K562 (cell line): ENCODE data around the gene RAB25. TPM values are rescaled to one million over a fixed set of nuclear protein-coding genes. Genes with fewer than 3 reads are reported as not detected.

Experiments used
- ATAC-seq: fragments of 200-7000 bp; cut with Tn5 transposase; 3 replicates; pipeline ENCODE4 v1.9.1; 2020; ENCODE audit warnings: moderate library complexity
- BruUV-seq: library from RNA; stranded (reverse); fragments of 400-500 nt; replicated peaks from 2 replicates; lab custom pipeline; 2021; lab: Mats Ljungman, UMichigan
- CTCF ChIA-PET: fragments of 300-600 bp; formaldehyde crosslinking; extraction: SDS; loops from one replicate; lab custom pipeline; 2021; ENCODE audit warnings: low intra/inter-chr PET ratio; lab: Yijun Ruan, JAX
- POLR2A ChIA-PET: fragments of 300-600, 350-650 bp; sonication (Branson Sonifier 250); formaldehyde crosslinking; extraction: SDS; loops from one replicate; lab custom pipeline; 2021; ENCODE audit warnings: antibody characterized with exemption, inconsistent platforms; lab: Yijun Ruan, JAX
- DNase-seq, 4 experiments: peaks; one replicate each; pipeline versions ENCODE4 v3.0.0 to v3.0.0-alpha.2; 2011 to 2018; ENCODE audit warnings: low spot score in 3 of 4, mixed read lengths in 3 of 4; ENCODE audit errors: extremely low read depth in 1 of 4
- FAIRE-seq: peaks from 2 replicates; lab custom pipeline; 2011; peaks lifted over from hg19 to GRCh38; lab: Jason Lieb, UNC
- H2AFZ ChIP-seq: 2 replicates; pipeline ENCODE4 v1.6.0; 2011; ENCODE audit warnings: low read depth, low read length, control low read depth, inconsistent platforms
- H3K27ac ChIP-seq: fragments of 200-600 bp; 3 replicates; pipeline ENCODE4 v1.8.0; 2011; ENCODE audit warnings: low read depth, mild to moderate bottlenecking, control low read depth, inconsistent platforms, low read length, moderate library complexity, mixed read lengths; ENCODE audit errors: extremely low read depth
- H3K27me3 ChIP-seq, 2 experiments: fragments of 300-600 bp in 1 of 2; 2 replicates in 1 of 2; 3 replicates in 1 of 2; pipeline versions ENCODE4 v1.6.0 to v1.8.0; 2011; ENCODE audit warnings: inconsistent platforms in 2 of 2, low read length in 2 of 2, mild to moderate bottlenecking in 1 of 2, mixed read lengths in 1 of 2, moderate library complexity in 1 of 2; ENCODE audit not compliant: control insufficient read depth in 2 of 2, insufficient read depth in 2 of 2
- H3K36me3 ChIP-seq: fragments of 300-600 bp; 3 replicates; pipeline ENCODE4 v1.8.0; 2011; ENCODE audit warnings: mild to moderate bottlenecking, low read length, inconsistent platforms; ENCODE audit not compliant: control insufficient read depth, insufficient read depth
- H3K4me1 ChIP-seq, 2 experiments: fragments of 200-600 bp in 1 of 2; replicated peaks in 1 of 2; 2 replicates in 1 of 2; 3 replicates in 1 of 2; pipeline versions ENCODE4 v1.5.1 to v1.8.0; 2011; ENCODE audit warnings: inconsistent platforms in 2 of 2, low read length in 2 of 2, mild to moderate bottlenecking in 1 of 2, mixed read lengths in 1 of 2, moderate library complexity in 1 of 2; ENCODE audit not compliant: control insufficient read depth in 2 of 2, insufficient read depth in 2 of 2
- H3K4me2 ChIP-seq: 2 replicates; pipeline ENCODE4 v1.6.1; 2011; ENCODE audit warnings: low read length, control low read depth, inconsistent platforms, mixed read lengths; ENCODE audit not compliant: insufficient read depth
- H3K4me3 ChIP-seq: fragments of 200-600 bp; sonication (generic), shearing (Covaris generic); 2 replicates; pipeline ENCODE4 v1.5.1; 2016; ENCODE audit warnings: control low read depth, inconsistent platforms
- H3K79me2 ChIP-seq: fragments of 200-600 bp; 3 replicates; pipeline ENCODE4 v1.8.0; 2011; ENCODE audit warnings: low read length, inconsistent platforms; ENCODE audit not compliant: control insufficient read depth, insufficient read depth
- H3K9ac ChIP-seq, 2 experiments: 2 replicates each; pipeline versions ENCODE4 v1.6.0 to v1.6.1; 2011; ENCODE audit warnings: low read depth in 2 of 2, low read length in 2 of 2, control low read depth in 1 of 2, inconsistent platforms in 1 of 2, mild to moderate bottlenecking in 1 of 2, mixed read lengths in 1 of 2; ENCODE audit not compliant: insufficient read depth in 1 of 2
- H3K9me1 ChIP-seq: one replicate; pipeline ENCODE4 v1.6.0; 2011; ENCODE audit warnings: inconsistent platforms, mild to moderate bottlenecking, low read length, moderate library complexity; ENCODE audit not compliant: control insufficient read depth, insufficient read depth
- H3K9me3 ChIP-seq: replicated peaks from 2 replicates; pipeline ENCODE4 v1.5.1; 2011; ENCODE audit warnings: low read depth, low read length, inconsistent platforms; ENCODE audit not compliant: control insufficient read depth, insufficient read depth
- H4K20me1 ChIP-seq: replicated peaks from 2 replicates; pipeline ENCODE4 v1.6.1; 2011; ENCODE audit warnings: low read length, inconsistent platforms, mixed read lengths; ENCODE audit not compliant: control insufficient read depth, insufficient read depth
- CXXC5 ChIP-seq: fragments of 250-450 bp; sonication (Bioruptor Pico); IDR thresholded peaks from 2 replicates; pipeline ENCODE4 v1.8.0; 2022; ENCODE audit warnings: inconsistent platforms, mild to moderate bottlenecking, moderate library complexity
- EP300 ChIP-seq: IDR thresholded peaks from 2 replicates; pipeline ENCODE4 v1.6.1; 2012; ENCODE audit warnings: low read length, improper control_type of control experiment
- HDAC1 ChIP-seq, 2 experiments: fragments of 450-650 bp; IDR thresholded peaks; 2 replicates each; pipeline ENCODE4 v1.6.1; 2016 to 2017; ENCODE audit warnings: inconsistent platforms in 1 of 2, mild to moderate bottlenecking in 1 of 2, moderate library complexity in 1 of 2
- HMGN3 ChIP-seq: IDR thresholded peaks from 2 replicates; pipeline ENCODE4 v1.6.1; 2011; ENCODE audit warnings: borderline replicate concordance, low read depth, mild to moderate bottlenecking, mixed read lengths, low read length; ENCODE audit not compliant: insufficient read length; ENCODE audit errors: extremely low read depth
- KLF10 ChIP-seq: fragments of 250-450 bp; sonication (Bioruptor Pico); IDR thresholded peaks from 2 replicates; pipeline ENCODE4 v1.6.1; 2021; ENCODE audit warnings: matching md5 sums
- MAX ChIP-seq: sonication (generic); formaldehyde crosslinking; IDR thresholded peaks from 2 replicates; pipeline ENCODE4 v1.9.0; 2022; ENCODE audit warnings: mild to moderate bottlenecking, missing genetic modification reagents
- MXI1 ChIP-seq: IDR thresholded peaks from 2 replicates; pipeline ENCODE4 v1.6.1; 2011; ENCODE audit warnings: low read depth, mild to moderate bottlenecking, improper control_type of control experiment, low read length
- RBM22 ChIP-seq: fragments of 200-400 bp; formaldehyde crosslinking; IDR thresholded peaks from 2 replicates; pipeline ENCODE4 v1.6.1; 2018; ENCODE audit warnings: low read length, low read depth; ENCODE audit not compliant: poor library complexity, severe bottlenecking
- RBM25 ChIP-seq: fragments of 200-400 bp; formaldehyde crosslinking; IDR thresholded peaks from 2 replicates; pipeline ENCODE4 v1.6.1; 2018; ENCODE audit warnings: low read length, low read depth, moderate library complexity; ENCODE audit not compliant: severe bottlenecking
- TFE3 ChIP-seq: fragments of 450-650 bp; formaldehyde crosslinking; IDR thresholded peaks from 2 replicates; pipeline ENCODE4 v1.4.0; 2020; ENCODE audit warnings: mild to moderate bottlenecking, mixed read lengths
- WGBS: fragments of 100-300 bp; shearing (Covaris generic); methylation state at CpG from one replicate; pipeline ENCODE4 v1.1.6; 2016; ENCODE audit warnings: low coverage, mixed read lengths; ENCODE audit not compliant: insufficient coverage; ENCODE audit errors: missing lambda C conversion rate; 5-methylcytosine and 5-hydroxymethylcytosine counted together
- in situ Hi-C: fragments of 300-500 bp; cut with MboI; formaldehyde crosslinking; loops from 4 replicates; pipeline ENCODE4 v1.15.0; 2018; ENCODE audit warnings: inconsistent platforms, mixed read lengths
- intact Hi-C: fragments of 100-400 bp; cut with micrococcal nuclease; formaldehyde crosslinking; loops from 2 replicates; pipeline ENCODE4 v1.14.2; 2022
- polyA plus RNA-seq, 8 experiments: library from polyadenylated mRNA; depleted of rRNA in 4 of 8; stranded (reverse) in 5 of 8; unstranded in 3 of 8; fragments of >200 nt; fragmentation: Nextera tagmentation in 2 of 8; fragmentation: Illumina TruSeq in 1 of 8; extraction: Ambion mirVana in 2 of 8; extraction: Trizol in 1 of 8; gene quantifications; 2 replicates each; pipeline versions ENCODE4 v1.2.1 to v1.2.3, GENCODE V29; 2011 to 2014; ENCODE audit warnings: inconsistent platforms in 1 of 8, missing spikeins in 1 of 8
- total RNA-seq, 7 experiments: library from RNA; depleted of rRNA in 6 of 7; stranded (reverse); fragments of >200 nt in 6 of 7; fragmentation: Illumina TruSeq in 2 of 7; extraction: Trizol in 2 of 7; gene quantifications; 2 replicates each; pipeline versions ENCODE4 v1.2.1 to v1.2.3, GENCODE V29; 2011 to 2021; ENCODE audit warnings: low replicate concordance in 1 of 7

Gene RAB25
- total and polyA plus RNA-seq, 9 of the 15 experiments (the other 6 are each of a cell fraction or from before 2014, with no cell fraction given), result 0.10 to 0.27 (median 0.13) TPM; not detected in 6

GRCh38 chr1:156021954-156022353 is 39.0 kb upstream of the RAB25 start:
- TF ChIP-seq RBM25, result peak; percentile 74
- TF ChIP-seq EP300, result no peak
- Histone ChIP-seq H3K27ac (no peak overlapping the region), H3K27me3 (no peaks in the 10 kb centered on the region), H3K9ac (no peak overlapping the region), H2AFZ (peak overlapping the region; percentile 34), H3K79me2 (peaks cover 26% of the 10 kb centered on the region), H3K4me3 (no peak overlapping the region), H3K4me2 (no peak overlapping the region), H4K20me1 (no peaks in the 10 kb centered on the region), H3K36me3 (peaks cover 27% of the 10 kb centered on the region; the same call in 2 of the 3 replicates), H3K9me3 (no peaks in the 10 kb centered on the region), H3K9me1 (no peaks in the 10 kb centered on the region), H3K4me1 (peaks cover 11% of the 10 kb centered on the region in 2 experiments; a peak in 4 of 5 replicates)
- POLR2A ChIA-PET, result interaction anchor here (0.8 to 1.6 kb wide), 5 partner anchors 8 to 88 kb away, joined by 3 to 10 read pairs (median 3); partner anchors contain the start of gene KHDC4
- intact Hi-C loops (no loop called here), in situ Hi-C loops (no loop called here)
- ATAC-seq (no peak), FAIRE-seq (no peak), DNase-seq (no peak)
- no TSS peak for BruUV-seq
- CTCF ChIA-PET, result no interaction called here
- WGBS, result 85% methylated on average over 2 of the region's 2 CpGs

GRCh38 chr1:156024801-156025200 is 36.2 kb upstream of the RAB25 start:
- peaks cover 10% of the 10 kb centered on the region for H3K79me2 ChIP-seq
- no peak for ATAC-seq
- no peak overlapping the region for H3K4me2 ChIP-seq
- no peak overlapping the region for H3K27ac ChIP-seq
- no TSS peak for BruUV-seq
- no peak for DNase-seq
- peaks cover under 1% of the 10 kb centered on the region; the same call in 1 of the 3 replicates for H3K36me3 ChIP-seq
- peaks cover 7 to 8% of the 10 kb centered on the region in 2 experiments; a peak in 3 of 5 replicates for H3K4me1 ChIP-seq
- H3K4me3 ChIP-seq, result no peak overlapping the region
- no peaks in the 10 kb centered on the region for H4K20me1 ChIP-seq
- ChIA-PET POLR2A (interaction anchor here (0.6 to 1.2 kb wide), 4 partner anchors 18 to 90 kb away, joined by 3 read pairs; partner anchors contain the start of gene KHDC4), CTCF (no interaction called here)
- no peak for FAIRE-seq
- H3K9me1 ChIP-seq, result no peaks in the 10 kb centered on the region
- H2AFZ ChIP-seq, result peak overlapping the region; percentile 41; the same call in 1 of the 2 replicates
- no peaks in the 10 kb centered on the region for H3K9me3 ChIP-seq
- H3K9ac ChIP-seq, result no peak overlapping the region; a peak in 1 of 4 replicates
- intact Hi-C loops, result loop anchor here (5.0 kb wide), 1 partner anchor 42 kb away; no protein-coding TSS in a partner anchor
- TF ChIP-seq HDAC1 (IDR thresholded peaks at IDR 0.05), result no peak
- TF ChIP-seq MAX (CRISPR knock-in tag), result no peak
- TF ChIP-seq KLF10, result no peak
- no peak for TF ChIP-seq TFE3
- TF ChIP-seq HMGN3, result no peak
- TF ChIP-seq RBM22, result no peak
- TF ChIP-seq CXXC5, result no peak
- no peak for TF ChIP-seq MXI1
- 37% methylated on average over 5 of the region's 5 CpGs for WGBS
- no peaks in the 10 kb centered on the region for H3K27me3 ChIP-seq
- in situ Hi-C loops, result no loop called here
